Neutrophil (primary cell): ENCODE results near the gene CCDC177.

Experiments used
- H3K27ac ChIP-seq: fragments of 200-600 bp; sonication (generic); 2 replicates; pipeline ENCODE4 v1.5.1; 2016; ENCODE audit warnings: mild to moderate bottlenecking, moderate library complexity
- H3K27me3 ChIP-seq: fragments of 200-600 bp; sonication (generic); 2 replicates; pipeline ENCODE4 v1.6.0; 2016; ENCODE audit warnings: mild to moderate bottlenecking
- H3K36me3 ChIP-seq: fragments of 200-600 bp; sonication (generic); 2 replicates; pipeline ENCODE4 v1.5.1; 2017
- H3K4me1 ChIP-seq, 2 experiments: fragments of 200-600 bp in 1 of 2; sonication (generic) in 1 of 2; 1 replicate in 1 of 2; 2 replicates in 1 of 2; pipeline versions ENCODE4 v1.5.1 to v1.6.1; 2013 to 2016; ENCODE audit warnings: low read depth in 1 of 2, low read length in 1 of 2, mild to moderate bottlenecking in 1 of 2, moderate library complexity in 1 of 2; ENCODE audit not compliant: control insufficient read depth in 1 of 2, insufficient read depth in 1 of 2
- H3K4me3 ChIP-seq, 2 experiments: fragments of 200-600 bp in 1 of 2; sonication (generic) in 1 of 2; 1 replicate in 1 of 2; 2 replicates in 1 of 2; pipeline ENCODE4 v1.5.1; 2013 to 2016; ENCODE audit warnings: low read depth in 1 of 2, low read length in 1 of 2, mild to moderate bottlenecking in 1 of 2, moderate library complexity in 1 of 2
- H3K9me3 ChIP-seq: fragments of 200-600 bp; sonication (generic); 2 replicates; pipeline ENCODE4 v1.5.1; 2016
- CTCF ChIP-seq: fragments of 200-600 bp; sonication (generic); IDR thresholded peaks from 2 replicates; pipeline ENCODE4 v1.5.1; 2016; ENCODE audit warnings: antibody characterized with exemption

The CCDC177 gene

GRCh38 chr14:69536971-69537370, 37.7 kb downstream of the CCDC177 start:
- Histone ChIP-seq H3K4me1 (no peaks in the 10 kb centered on the region), H3K27ac (no peak overlapping the region), H3K36me3 (no peaks in the 10 kb centered on the region), H3K9me3 (no peaks in the 10 kb centered on the region), H3K27me3 (peaks cover 39% of the 10 kb centered on the region), H3K4me3 (no peak overlapping the region)
- TF ChIP-seq CTCF, result no peak

GRCh38 chr14:69535230-69535848, 39.3 kb downstream of the CCDC177 start:
- Histone ChIP-seq H3K36me3 (no peaks in the 10 kb centered on the region), H3K27me3 (peaks cover 51% of the 10 kb centered on the region)

GRCh38 chr14:69532561-69533340, 41.9 kb downstream of the CCDC177 start:
- no peaks in the 10 kb centered on the region for H3K36me3 ChIP-seq
- peaks cover 59% of the 10 kb centered on the region for H3K27me3 ChIP-seq
- no peak for TF ChIP-seq CTCF
- no peaks in the 10 kb centered on the region for H3K9me3 ChIP-seq
- no peak overlapping the region for H3K4me3 ChIP-seq
- H3K4me1 ChIP-seq, result no peaks in the 10 kb centered on the region
- H3K27ac ChIP-seq, result no peak overlapping the region

More at GRCh38 chr14:69535230-69535848, 39.3 kb downstream of the CCDC177 start:
- no peaks in the 10 kb centered on the region for H3K4me1 ChIP-seq
- no peak overlapping the region for H3K27ac ChIP-seq
- H3K9me3 ChIP-seq, result no peaks in the 10 kb centered on the region
- H3K4me3 ChIP-seq, result no peak overlapping the region
- no peak for TF ChIP-seq CTCF

- TF ChIP-seq CTCF, result no peak
- H3K4me1 ChIP-seq, result no peaks in the 10 kb centered on the region
- H3K4me3 ChIP-seq, result no peak overlapping the region
- peaks cover 52% of the 10 kb centered on the region for H3K27me3 ChIP-seq
- no peaks in the 10 kb centered on the region for H3K36me3 ChIP-seq
- H3K27ac ChIP-seq, result no peak overlapping the region
- no peaks in the 10 kb centered on the region for H3K9me3 ChIP-seq
These were observed 43.5 kb downstream of the CCDC177 start for GRCh38 chr14:69531135-69531534.

- H3K4me3 ChIP-seq, result no peak overlapping the region
- peaks cover 46% of the 10 kb centered on the region for H3K27me3 ChIP-seq
- H3K36me3 ChIP-seq, result no peaks in the 10 kb centered on the region
- no peaks in the 10 kb centered on the region for H3K9me3 ChIP-seq
- no peak for TF ChIP-seq CTCF
- H3K4me1 ChIP-seq, result no peaks in the 10 kb centered on the region
- no peak overlapping the region for H3K27ac ChIP-seq
These were observed 44.6 kb downstream of the CCDC177 start for GRCh38 chr14:69530095-69530494.
